GM12801 (cell line): Measurements from ENCODE around the gene SGIP1.

Experiments used
- TF ChIP-seq, protein P1 (sequence below): IDR thresholded peaks from one replicate; pipeline ENCODE4 v1.5.1; 2011; ENCODE audit warnings: control low read depth; ENCODE audit not compliant: insufficient read length; ENCODE audit errors: extremely low read depth

The SGIP1 gene

DNA sequence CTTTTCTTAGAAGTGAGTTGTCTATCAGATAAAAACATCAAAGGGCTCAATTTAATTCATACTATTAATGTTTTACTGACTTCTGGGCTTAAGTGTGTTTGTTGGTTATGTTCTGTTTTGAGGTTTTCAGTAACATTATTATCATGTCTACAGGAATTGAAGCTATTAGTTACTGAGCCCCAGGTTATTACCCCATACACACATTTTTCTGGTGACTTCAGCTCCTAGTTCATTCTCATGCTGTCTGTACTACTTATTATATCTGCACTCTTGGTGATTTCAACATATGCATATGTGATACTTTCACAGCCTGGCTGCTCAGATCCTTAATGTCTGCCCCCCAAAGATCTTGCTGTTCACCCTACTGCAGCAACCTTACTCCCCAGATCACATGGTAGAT is 27.0 kb upstream of the SGIP1 start:
- TF ChIP-seq, protein P1, sequence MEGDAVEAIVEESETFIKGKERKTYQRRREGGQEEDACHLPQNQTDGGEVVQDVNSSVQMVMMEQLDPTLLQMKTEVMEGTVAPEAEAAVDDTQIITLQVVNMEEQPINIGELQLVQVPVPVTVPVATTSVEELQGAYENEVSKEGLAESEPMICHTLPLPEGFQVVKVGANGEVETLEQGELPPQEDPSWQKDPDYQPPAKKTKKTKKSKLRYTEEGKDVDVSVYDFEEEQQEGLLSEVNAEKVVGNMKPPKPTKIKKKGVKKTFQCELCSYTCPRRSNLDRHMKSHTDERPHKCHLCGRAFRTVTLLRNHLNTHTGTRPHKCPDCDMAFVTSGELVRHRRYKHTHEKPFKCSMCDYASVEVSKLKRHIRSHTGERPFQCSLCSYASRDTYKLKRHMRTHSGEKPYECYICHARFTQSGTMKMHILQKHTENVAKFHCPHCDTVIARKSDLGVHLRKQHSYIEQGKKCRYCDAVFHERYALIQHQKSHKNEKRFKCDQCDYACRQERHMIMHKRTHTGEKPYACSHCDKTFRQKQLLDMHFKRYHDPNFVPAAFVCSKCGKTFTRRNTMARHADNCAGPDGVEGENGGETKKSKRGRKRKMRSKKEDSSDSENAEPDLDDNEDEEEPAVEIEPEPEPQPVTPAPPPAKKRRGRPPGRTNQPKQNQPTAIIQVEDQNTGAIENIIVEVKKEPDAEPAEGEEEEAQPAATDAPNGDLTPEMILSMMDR, result no peak

DNA sequence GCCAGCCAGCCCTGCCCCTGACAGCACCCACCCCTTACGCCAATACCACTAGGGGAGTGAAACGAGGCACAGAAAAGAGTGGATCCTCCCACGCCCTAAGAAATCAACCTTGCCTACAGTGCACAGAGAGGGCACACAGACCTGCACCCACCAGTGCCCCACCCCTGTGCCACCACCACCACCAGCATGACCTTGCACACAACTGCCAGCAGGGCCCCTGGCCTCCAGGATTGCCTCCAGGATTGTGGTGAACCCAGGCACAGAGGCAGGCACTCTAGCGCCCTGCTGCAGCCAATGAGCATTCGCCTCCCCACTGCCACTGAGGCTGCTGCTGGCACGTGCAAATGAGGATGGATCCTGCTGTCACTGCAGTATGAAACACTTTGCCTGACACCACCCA is 23.5 kb upstream of the SGIP1 start:
- TF ChIP-seq, protein P1, result no peak

DNA sequence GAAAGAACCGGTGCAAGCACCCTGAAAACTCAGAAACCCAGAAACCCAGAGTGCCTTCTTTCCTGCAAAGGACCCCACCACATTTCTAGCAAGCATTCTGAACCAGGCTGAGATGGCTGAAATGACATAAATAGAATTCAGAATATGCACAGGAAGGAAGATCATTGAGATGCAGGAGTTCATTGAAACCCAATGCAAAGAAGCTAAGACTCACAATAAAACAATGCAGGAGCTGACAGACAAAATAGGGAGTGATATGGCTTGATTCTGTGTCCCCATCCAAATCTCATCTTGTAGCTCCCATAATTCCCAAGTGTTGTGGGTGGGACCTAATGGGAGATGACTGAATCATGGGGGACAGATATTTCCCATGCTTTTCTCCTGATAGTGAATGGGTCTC is 22.8 kb upstream of the SGIP1 start:
- TF ChIP-seq, protein P1, result no peak

DNA sequence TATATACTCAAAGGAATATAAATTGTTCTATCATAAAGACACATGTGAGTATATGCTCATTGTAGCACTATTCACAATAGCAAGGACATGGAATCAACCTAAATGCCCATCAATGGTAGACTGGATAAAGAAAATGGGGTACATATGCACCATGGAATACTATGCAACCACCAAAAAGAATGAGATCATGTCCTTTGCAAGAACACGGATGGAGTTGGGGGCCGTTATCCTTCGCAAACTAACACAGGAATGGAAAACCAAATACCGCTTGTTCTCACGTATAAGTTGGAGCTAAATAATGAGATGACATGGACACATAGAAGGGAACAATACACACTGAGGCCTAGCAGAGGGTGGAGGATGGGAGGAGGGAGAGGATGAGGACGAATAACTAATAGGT is 16.0 kb upstream of the SGIP1 start:
- TF ChIP-seq, protein P1, result no peak

DNA sequence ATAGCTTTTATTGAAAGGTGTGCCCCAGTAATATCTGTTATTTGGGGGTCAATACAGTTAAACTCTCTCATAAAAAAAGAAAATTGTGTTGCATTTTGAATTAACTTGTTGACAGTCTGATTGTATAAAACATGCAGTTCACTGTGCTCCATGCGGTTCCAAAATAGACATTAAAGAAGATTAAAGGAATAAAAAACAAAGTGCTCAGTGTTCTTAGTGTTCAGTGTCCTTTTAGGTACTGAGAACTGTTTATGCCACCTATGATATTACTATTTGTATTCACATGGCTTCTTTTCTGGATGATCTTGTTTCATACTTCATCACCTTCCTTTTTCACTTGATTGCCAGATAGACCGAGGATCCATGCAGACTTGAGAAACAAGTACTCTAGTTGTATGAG is 15.3 kb upstream of the SGIP1 start:
- TF ChIP-seq, protein P1, result no peak

DNA sequence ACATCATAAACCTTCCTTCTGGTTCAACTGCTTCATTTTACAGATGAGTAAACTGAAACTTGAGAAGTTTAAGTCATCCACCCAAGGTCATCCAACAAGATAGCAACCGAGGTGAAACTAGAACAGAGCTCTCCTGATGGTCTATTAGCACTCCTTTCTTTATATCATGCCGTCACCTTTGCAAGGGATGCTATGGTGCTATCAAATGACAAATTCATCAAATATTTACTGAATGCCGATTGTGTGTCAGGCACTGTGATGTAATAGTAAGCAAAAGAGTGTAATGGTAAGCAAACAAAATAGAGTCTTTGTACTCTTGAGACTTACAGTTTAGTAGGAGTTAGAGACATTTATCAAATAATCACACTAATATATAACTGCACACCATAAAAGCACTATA is 14.0 kb upstream of the SGIP1 start:
- TF ChIP-seq, protein P1, result no peak

DNA sequence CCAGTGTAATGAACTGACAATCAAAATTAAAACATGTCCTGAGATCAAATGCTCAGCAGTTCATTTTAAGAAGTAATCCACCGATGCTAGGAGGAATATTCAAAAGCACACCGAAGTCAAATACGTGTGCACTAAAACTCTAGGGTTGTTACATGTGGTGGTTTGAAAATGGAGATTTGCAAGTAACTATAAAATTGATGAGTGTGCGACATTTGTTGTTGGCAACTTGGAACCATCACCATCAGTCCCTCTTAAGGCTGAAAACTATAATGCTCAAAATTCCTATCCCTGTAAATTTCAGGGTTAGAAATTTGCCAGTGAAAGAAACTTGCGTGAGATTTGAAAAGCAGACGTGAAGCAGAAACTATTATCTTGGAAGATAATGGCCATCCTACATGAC is 13.3 kb upstream of the SGIP1 start:
- TF ChIP-seq, protein P1, result no peak
